ENCODE measurements around the gene POPDC3.

The POPDC3 gene

DNA sequence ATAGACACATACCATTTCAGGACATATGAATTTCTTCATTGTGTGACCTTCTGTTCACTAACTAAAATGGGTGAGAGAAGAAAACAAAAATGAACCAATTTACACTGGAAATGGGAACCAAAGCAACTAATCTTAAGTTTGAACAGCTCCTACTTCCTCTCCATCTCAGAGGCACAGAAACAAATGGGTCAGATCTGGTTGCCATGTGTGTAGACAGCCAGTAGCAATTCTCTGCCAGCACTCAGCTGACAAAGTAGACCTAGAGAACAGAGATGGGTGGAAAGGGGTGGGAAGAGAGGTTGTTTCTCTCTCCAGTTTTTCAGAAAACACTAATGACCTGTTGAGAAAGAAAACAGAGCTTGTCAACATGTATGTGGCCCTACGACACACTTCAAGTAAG lies 14.3 kb upstream of the POPDC3 start:
- Histone ChIP-seq H3K4me1 (ENCODE audit: control insufficient read depth, low read depth, low read length) (no peaks in the 10 kb centered on the region), H4K5ac (ENCODE audit: low read length) (no peak overlapping the region), H3K36me3 (ENCODE audit: control insufficient read depth, insufficient read depth, low read length) (no peaks in the 10 kb centered on the region), H2AK5ac (ENCODE audit: low read length) (no peak overlapping the region), H3K4me3 (ENCODE audit: low read length) (no peak overlapping the region), H3K4ac (ENCODE audit: low read depth, low read length) (no peak overlapping the region), H2BK120ac (ENCODE audit: low read depth, low read length) (no peak overlapping the region), H2BK5ac (ENCODE audit: low read length) (no peak overlapping the region), H4K8ac (ENCODE audit: low read depth, low read length) (no peak overlapping the region), H3K56ac (ENCODE audit: low read length) (no peak overlapping the region), H3K27ac (ENCODE audit: low read depth, low read length) (no peak overlapping the region), H3K79me1 (ENCODE audit: low read length) (no peaks in the 10 kb centered on the region), H3K9ac (ENCODE audit: low read length) (no peak overlapping the region), H3K18ac (ENCODE audit: low read length) (no peak overlapping the region), H3K23ac (ENCODE audit: low read length) (no peak overlapping the region), H2BK15ac (replicated peaks; ENCODE audit: low read depth) (no peak overlapping the region), H3K27me3 (ENCODE audit: insufficient read depth, low read length, poor library complexity) (no peaks in the 10 kb centered on the region), H3K4me2 (ENCODE audit: low read length) (no peak overlapping the region), H3K79me2 (ENCODE audit: control insufficient read depth, insufficient read depth, low read length) (no peaks in the 10 kb centered on the region)
- no CpG with 5 or more reads among the region's 1 CpG for WGBS (ENCODE audit: extremely low coverage, insufficient coverage, low lambda C conversion rate)
- no peak for DNase-seq

DNA sequence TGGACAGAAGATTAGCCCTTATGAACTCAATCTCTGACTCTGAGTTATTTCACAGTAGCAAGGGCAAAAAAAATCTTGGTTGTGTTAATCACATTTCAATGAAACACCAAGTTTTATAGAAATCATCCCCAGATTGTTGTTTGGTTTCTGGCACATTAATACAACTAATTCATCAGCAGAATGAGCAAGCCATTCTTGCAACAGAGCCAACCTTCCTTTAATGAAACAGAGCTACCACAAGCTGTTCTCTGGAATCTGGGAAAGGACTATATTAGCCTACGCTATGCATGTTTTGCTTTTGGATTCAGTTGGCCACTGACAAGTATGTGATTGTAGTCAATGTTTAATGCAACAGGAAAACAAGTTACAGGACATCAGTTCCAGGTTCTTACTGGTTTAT lies 13.8 kb upstream of the POPDC3 start:
- Histone ChIP-seq H3K4me1 (ENCODE audit: control insufficient read depth, low read depth, low read length) (no peaks in the 10 kb centered on the region), H3K56ac (ENCODE audit: low read length) (no peak overlapping the region), H3K79me1 (ENCODE audit: low read length) (no peaks in the 10 kb centered on the region), H3K79me2 (ENCODE audit: control insufficient read depth, insufficient read depth, low read length) (no peaks in the 10 kb centered on the region), H3K4ac (ENCODE audit: low read depth, low read length) (no peak overlapping the region), H3K18ac (ENCODE audit: low read length) (no peak overlapping the region), H3K23ac (ENCODE audit: low read length) (no peak overlapping the region), H2BK15ac (replicated peaks; ENCODE audit: low read depth) (no peak overlapping the region), H3K4me3 (ENCODE audit: low read length) (no peak overlapping the region), H3K36me3 (ENCODE audit: control insufficient read depth, insufficient read depth, low read length) (no peaks in the 10 kb centered on the region), H3K9ac (ENCODE audit: low read length) (no peak overlapping the region), H4K5ac (ENCODE audit: low read length) (no peak overlapping the region), H3K4me2 (ENCODE audit: low read length) (no peak overlapping the region), H4K8ac (ENCODE audit: low read depth, low read length) (no peak overlapping the region), H2BK120ac (ENCODE audit: low read depth, low read length) (no peak overlapping the region), H2BK5ac (ENCODE audit: low read length) (no peak overlapping the region), H2AK5ac (ENCODE audit: low read length) (no peak overlapping the region), H3K27ac (ENCODE audit: low read depth, low read length) (no peak overlapping the region), H3K27me3 (ENCODE audit: insufficient read depth, low read length, poor library complexity) (no peaks in the 10 kb centered on the region)
- WGBS (ENCODE audit: extremely low coverage, insufficient coverage, low lambda C conversion rate): no CpG with 5 or more reads among the region's 1 CpG
- DNase-seq: no peak

DNA sequence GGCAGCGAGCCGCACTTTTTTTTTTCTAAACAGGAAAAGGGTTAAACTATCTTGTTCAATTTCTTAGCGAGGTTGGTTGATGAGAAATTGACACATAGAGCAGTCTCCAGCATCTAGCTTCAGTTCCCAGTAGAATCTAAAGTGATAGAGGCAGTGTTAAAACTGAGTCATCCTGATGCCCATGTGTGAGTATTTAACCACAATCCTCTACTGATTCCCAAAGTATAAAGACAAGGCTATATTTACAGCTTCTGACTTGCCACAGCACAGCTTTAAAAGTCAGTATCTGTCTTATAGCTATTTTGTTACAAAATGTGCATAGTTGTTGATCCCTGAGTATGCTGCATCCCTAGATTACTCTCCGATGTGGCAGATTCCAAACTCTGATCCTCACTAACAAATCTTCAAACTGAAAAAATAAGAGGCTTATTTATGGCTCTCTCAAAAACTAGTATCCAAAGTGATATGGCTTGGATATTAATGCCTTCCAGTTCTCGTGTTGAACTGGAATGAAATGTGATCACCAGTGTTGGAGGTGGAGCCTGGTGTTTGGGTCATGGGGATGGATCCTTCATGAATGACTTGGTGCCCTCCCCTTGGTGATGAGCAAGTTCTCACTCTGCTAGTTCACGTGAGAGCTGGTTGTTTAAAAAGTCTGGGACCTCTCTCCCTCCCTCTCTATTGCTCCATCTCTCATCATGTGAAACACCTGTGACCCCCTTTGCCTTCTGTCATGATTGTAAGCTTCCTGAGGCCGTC lies 13.1 kb upstream of the POPDC3 start:
- no peak overlapping the region for H4K8ac ChIP-seq (ENCODE audit: low read depth, low read length)
- no peaks in the 10 kb centered on the region for H3K27me3 ChIP-seq (ENCODE audit: insufficient read depth, low read length, poor library complexity)
- no peaks in the 10 kb centered on the region for H3K36me3 ChIP-seq (ENCODE audit: control insufficient read depth, insufficient read depth, low read length)
- H4K5ac ChIP-seq (ENCODE audit: low read length): no peak overlapping the region
- no peak overlapping the region for H3K18ac ChIP-seq (ENCODE audit: low read length)
- no peaks in the 10 kb centered on the region for H3K79me1 ChIP-seq (ENCODE audit: low read length)
- no peaks in the 10 kb centered on the region for H3K79me2 ChIP-seq (ENCODE audit: control insufficient read depth, insufficient read depth, low read length)
- DNase-seq: no peak
- H3K56ac ChIP-seq (ENCODE audit: low read length): no peak overlapping the region
- no peak overlapping the region for H2AK5ac ChIP-seq (ENCODE audit: low read length)
- H3K4me3 ChIP-seq (ENCODE audit: low read length): no peak overlapping the region
- H3K23ac ChIP-seq (ENCODE audit: low read length): no peak overlapping the region
- no peak overlapping the region for H3K4ac ChIP-seq (ENCODE audit: low read depth, low read length)
- H2BK15ac ChIP-seq (replicated peaks; ENCODE audit: low read depth): no peak overlapping the region
- H3K27ac ChIP-seq (ENCODE audit: low read depth, low read length): no peak overlapping the region
- no CpG with 5 or more reads among the region's 7 CpGs for WGBS (ENCODE audit: extremely low coverage, insufficient coverage, low lambda C conversion rate)
- no peaks in the 10 kb centered on the region for H3K4me1 ChIP-seq (ENCODE audit: control insufficient read depth, low read depth, low read length)
- no peak overlapping the region for H2BK5ac ChIP-seq (ENCODE audit: low read length)
- no peak overlapping the region for H3K4me2 ChIP-seq (ENCODE audit: low read length)
- H2BK120ac ChIP-seq (ENCODE audit: low read depth, low read length): no peak overlapping the region
- no peak overlapping the region for H3K9ac ChIP-seq (ENCODE audit: low read length)

DNA sequence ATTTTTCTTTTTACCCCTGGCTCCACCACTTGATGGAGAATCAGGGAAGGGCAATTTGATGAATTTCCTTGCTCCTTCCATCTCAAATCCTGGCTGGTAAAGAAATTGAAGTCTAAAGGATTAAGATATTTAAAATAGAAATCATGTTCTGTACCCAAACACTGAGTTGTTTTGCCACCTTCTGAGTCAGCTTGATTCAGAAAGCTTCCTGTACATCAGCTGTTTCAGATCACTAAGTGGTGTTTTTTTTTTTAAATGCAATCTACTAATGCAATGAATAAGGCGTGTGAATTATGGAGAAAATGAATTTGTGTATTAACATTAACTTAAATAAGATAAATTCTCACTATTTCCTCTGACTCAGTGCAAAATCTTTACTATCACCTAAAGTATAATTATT lies 11.5 kb upstream of the POPDC3 start:
- no peak for DNase-seq
- Histone ChIP-seq H3K27ac (ENCODE audit: low read depth, low read length) (no peak overlapping the region), H4K8ac (ENCODE audit: low read depth, low read length) (no peak overlapping the region)

DNA sequence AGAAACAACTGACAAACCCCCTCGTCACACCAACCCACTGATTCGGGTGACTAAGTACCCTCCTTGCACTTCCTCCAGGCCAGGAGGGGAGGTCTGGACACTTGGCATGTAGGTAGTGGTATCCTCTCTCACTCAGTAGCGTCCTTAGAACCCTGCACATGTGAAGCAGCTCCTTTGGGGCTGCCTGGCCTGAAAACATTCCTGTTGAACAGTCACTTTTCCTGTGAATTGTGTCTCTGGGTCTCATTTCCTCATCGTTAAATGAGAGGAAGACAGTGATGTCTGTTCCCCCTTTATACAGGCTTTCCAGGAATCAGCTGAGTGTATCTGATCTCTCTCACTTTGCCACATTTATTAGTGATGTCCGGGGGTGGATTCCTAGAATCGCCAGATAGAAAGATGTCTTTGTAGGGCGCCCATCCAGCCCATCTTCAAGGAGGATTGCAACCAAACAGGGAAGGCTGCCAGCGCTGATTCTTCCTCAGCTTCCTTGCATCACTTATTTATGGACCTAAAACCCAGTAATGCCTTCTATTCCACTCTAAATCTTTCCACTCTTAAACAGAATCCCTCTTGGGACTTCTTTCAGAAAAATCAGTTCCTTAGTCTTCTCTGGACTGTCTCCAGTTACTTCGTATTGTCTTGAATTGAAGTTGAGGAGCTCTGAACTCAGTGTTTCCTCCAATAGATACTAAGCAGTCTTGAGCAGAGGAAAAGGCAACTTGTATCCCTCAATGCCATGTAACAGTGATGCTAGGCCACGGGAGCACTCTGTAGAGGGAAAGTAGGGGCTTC lies 9.4 kb upstream of the POPDC3 start:
- Histone ChIP-seq H3K27me3 (ENCODE audit: insufficient read depth, low read length, poor library complexity) (no peaks in the 10 kb centered on the region), H3K27ac (ENCODE audit: low read depth, low read length) (no peak overlapping the region), H2BK15ac (replicated peaks; ENCODE audit: low read depth) (no peak overlapping the region), H3K4me3 (ENCODE audit: low read length) (no peak overlapping the region), H3K18ac (ENCODE audit: low read length) (no peak overlapping the region), H2BK120ac (ENCODE audit: low read depth, low read length) (no peak overlapping the region), H3K4me1 (ENCODE audit: control insufficient read depth, low read depth, low read length) (no peaks in the 10 kb centered on the region), H3K23ac (ENCODE audit: low read length) (no peak overlapping the region), H2BK5ac (ENCODE audit: low read length) (no peak overlapping the region), H2AK5ac (ENCODE audit: low read length) (no peak overlapping the region), H4K5ac (ENCODE audit: low read length) (no peak overlapping the region), H3K56ac (ENCODE audit: low read length) (no peak overlapping the region), H3K79me2 (ENCODE audit: control insufficient read depth, insufficient read depth, low read length) (no peaks in the 10 kb centered on the region), H3K4ac (ENCODE audit: low read depth, low read length) (no peak overlapping the region), H4K8ac (ENCODE audit: low read depth, low read length) (no peak overlapping the region), H3K4me2 (ENCODE audit: low read length) (no peak overlapping the region), H3K9ac (ENCODE audit: low read length) (no peak overlapping the region), H3K36me3 (ENCODE audit: control insufficient read depth, insufficient read depth, low read length) (no peaks in the 10 kb centered on the region), H3K79me1 (ENCODE audit: low read length) (no peaks in the 10 kb centered on the region)
- WGBS (ENCODE audit: extremely low coverage, insufficient coverage, low lambda C conversion rate): no CpG with 5 or more reads among the region's 10 CpGs
- no peak for DNase-seq

More for the DNA sequence above, 11.5 kb upstream of the POPDC3 start:
- WGBS (ENCODE audit: extremely low coverage, insufficient coverage, low lambda C conversion rate): no CpG with 5 or more reads among the region's 1 CpG
- Histone ChIP-seq H3K4ac (ENCODE audit: low read depth, low read length) (no peak overlapping the region), H2BK5ac (ENCODE audit: low read length) (no peak overlapping the region), H2BK120ac (ENCODE audit: low read depth, low read length) (no peak overlapping the region), H2BK15ac (replicated peaks; ENCODE audit: low read depth) (no peak overlapping the region), H3K4me3 (ENCODE audit: low read length) (no peak overlapping the region), H3K23ac (ENCODE audit: low read length) (no peak overlapping the region), H3K18ac (ENCODE audit: low read length) (no peak overlapping the region), H3K4me2 (ENCODE audit: low read length) (no peak overlapping the region), H3K79me1 (ENCODE audit: low read length) (no peaks in the 10 kb centered on the region), H3K4me1 (ENCODE audit: control insufficient read depth, low read depth, low read length) (no peaks in the 10 kb centered on the region), H3K9ac (ENCODE audit: low read length) (no peak overlapping the region), H3K79me2 (ENCODE audit: control insufficient read depth, insufficient read depth, low read length) (no peaks in the 10 kb centered on the region), H3K27me3 (ENCODE audit: insufficient read depth, low read length, poor library complexity) (no peaks in the 10 kb centered on the region), H3K36me3 (ENCODE audit: control insufficient read depth, insufficient read depth, low read length) (no peaks in the 10 kb centered on the region), H4K5ac (ENCODE audit: low read length) (no peak overlapping the region), H2AK5ac (ENCODE audit: low read length) (no peak overlapping the region), H3K56ac (ENCODE audit: low read length) (no peak overlapping the region)

All from mesendoderm (in vitro differentiated cells).